ENCODE measurements around the gene PILRB. TPM values are rescaled to one million over a fixed set of nuclear protein-coding genes. Genes with fewer than 3 reads are reported as not detected.

The PILRB gene
- total RNA-seq, 1 donor from 2014 or later: 51.5 TPM

- Mint-ChIP-seq H3K27ac (no peak overlapping the region), H3K27me3 (peaks cover 28% of the 10 kb centered on the region), H3K36me3 (no peaks in the 10 kb centered on the region)
Observed at GRCh38 chr7:100400041-100400440, 42.1 kb downstream of the PILRB start.

GRCh38 chr7:100400656-100401055 is 42.7 kb downstream of the PILRB start:
- peaks cover 26% of the 10 kb centered on the region for H3K27me3 Mint-ChIP-seq
- peak; percentile 48 for TF ChIP-seq CTCF (conservative IDR thresholded peaks at IDR 0.05)
- H3K9me3 Mint-ChIP-seq: no peaks in the 10 kb centered on the region
- no peaks in the 10 kb centered on the region for H3K36me3 Mint-ChIP-seq
- DNase-seq (ENCODE audit: extremely low spot score, unreplicated experiment): no peak
- no peak overlapping the region for H3K4me3 Mint-ChIP-seq
- peaks cover 7% of the 10 kb centered on the region for H3K4me1 Mint-ChIP-seq (ENCODE audit: unreplicated experiment)
- H3K27ac Mint-ChIP-seq: no peak overlapping the region

More at GRCh38 chr7:100400041-100400440, 42.1 kb downstream of the PILRB start:
- no peak for TF ChIP-seq CTCF (conservative IDR thresholded peaks at IDR 0.05)
- Mint-ChIP-seq H3K4me1 (ENCODE audit: unreplicated experiment) (peaks cover 7% of the 10 kb centered on the region), H3K4me3 (no peak overlapping the region), H3K9me3 (no peaks in the 10 kb centered on the region)
- DNase-seq (ENCODE audit: extremely low spot score, unreplicated experiment): no peak

- Mint-ChIP-seq H3K27ac (no peak overlapping the region), H3K27me3 (peaks cover 26% of the 10 kb centered on the region), H3K9me3 (no peaks in the 10 kb centered on the region), H3K4me1 (ENCODE audit: unreplicated experiment) (peaks cover 7% of the 10 kb centered on the region), H3K36me3 (no peaks in the 10 kb centered on the region), H3K4me3 (no peak overlapping the region)
- TF ChIP-seq CTCF (conservative IDR thresholded peaks at IDR 0.05): no peak
- no peak for DNase-seq (ENCODE audit: extremely low spot score, unreplicated experiment)
Observed at GRCh38 chr7:100401811-100402210, 43.9 kb downstream of the PILRB start.

GRCh38 chr7:100402241-100402640 is 44.3 kb downstream of the PILRB start:
- no peaks in the 10 kb centered on the region for H3K36me3 Mint-ChIP-seq
- no peak overlapping the region for H3K27ac Mint-ChIP-seq
- H3K4me3 Mint-ChIP-seq: no peak overlapping the region
- H3K9me3 Mint-ChIP-seq: no peaks in the 10 kb centered on the region
- H3K27me3 Mint-ChIP-seq: peaks cover 26% of the 10 kb centered on the region
- no peak for TF ChIP-seq CTCF (conservative IDR thresholded peaks at IDR 0.05)
- no peak for DNase-seq (ENCODE audit: extremely low spot score, unreplicated experiment)
- H3K4me1 Mint-ChIP-seq (ENCODE audit: unreplicated experiment): peaks cover 7% of the 10 kb centered on the region

- no peak for TF ChIP-seq CTCF (conservative IDR thresholded peaks at IDR 0.05)
- no peaks in the 10 kb centered on the region for H3K9me3 Mint-ChIP-seq
- H3K36me3 Mint-ChIP-seq: no peaks in the 10 kb centered on the region
- H3K27ac Mint-ChIP-seq: no peak overlapping the region
- DNase-seq (ENCODE audit: extremely low spot score, unreplicated experiment): no peak
- no peaks in the 10 kb centered on the region for H3K4me1 Mint-ChIP-seq (ENCODE audit: unreplicated experiment)
- peaks cover 11% of the 10 kb centered on the region for H3K27me3 Mint-ChIP-seq
- H3K4me3 Mint-ChIP-seq: no peak overlapping the region
Observed at GRCh38 chr7:100406767-100407166, 48.9 kb downstream of the PILRB start.

Measured in type B pancreatic cell (in vitro differentiated cells).